A673 (cell line): ENCODE measurements around the gene CYP2F1. TPM values are rescaled to one million over a fixed set of nuclear protein-coding genes. Genes with fewer than 3 reads are reported as not detected.

ENCODE experiments used
- BruUV-seq: library from RNA; stranded (reverse); fragments of 400-500 nt; replicated peaks from 2 replicates; lab custom pipeline; 2021; lab: Mats Ljungman, UMichigan
- CTCF ChIA-PET: fragments of 300-600 bp; sonication (Branson Sonifier 250); formaldehyde crosslinking; loops from one replicate; lab custom pipeline; 2022; ENCODE audit warnings: antibody characterized with exemption; lab: Charles Lee
- POLR2A ChIA-PET: fragments of 300-600 bp; sonication (Branson Sonifier 250); formaldehyde crosslinking; loops from one replicate; lab custom pipeline; 2022; ENCODE audit warnings: antibody characterized with exemption; ENCODE audit not compliant: low non-redundant PET; lab: Charles Lee
- DNase-seq: peaks from one replicate; pipeline ENCODE4 v3.0.0-alpha.2; 2015; ENCODE audit warnings: low spot score
- H3K27ac ChIP-seq: fragments of 200-600 bp; sonication (generic); 2 replicates; pipeline ENCODE4 v1.5.1; 2016; ENCODE audit warnings: mixed run types, low read depth, mild to moderate bottlenecking, mixed read lengths, antibody characterized with exemption, low read length; ENCODE audit not compliant: poor library complexity, severe bottlenecking
- H3K27me3 ChIP-seq: fragments of 200-600 bp; sonication (generic); replicated peaks from 2 replicates; pipeline ENCODE4 v1.6.1; 2017; ENCODE audit warnings: mixed run types, low read depth, mild to moderate bottlenecking, mixed read lengths, antibody characterized with exemption, low read length; ENCODE audit not compliant: insufficient read depth, poor library complexity
- H3K36me3 ChIP-seq: fragments of 200-600 bp; sonication (generic); 2 replicates; pipeline ENCODE4 v1.6.1; 2016; ENCODE audit warnings: mixed run types, mild to moderate bottlenecking, mixed read lengths, antibody characterized with exemption, low read length; ENCODE audit not compliant: insufficient read depth, poor library complexity, severe bottlenecking
- H3K4me1 ChIP-seq: fragments of 200-600 bp; sonication (generic); 2 replicates; pipeline ENCODE4 v1.6.1; 2017; ENCODE audit warnings: mixed run types, mild to moderate bottlenecking, mixed read lengths, antibody characterized with exemption, low read length; ENCODE audit not compliant: insufficient read depth, poor library complexity, severe bottlenecking
- H3K4me3 ChIP-seq: fragments of 200-600 bp; sonication (generic); 2 replicates; pipeline ENCODE4 v1.5.1; 2016; ENCODE audit warnings: low read depth, mixed run types, mild to moderate bottlenecking, mixed read lengths, low read length; ENCODE audit not compliant: poor library complexity, severe bottlenecking
- H3K9me3 ChIP-seq: fragments of 200-600 bp; sonication (generic); 2 replicates; pipeline ENCODE4 v1.6.1; 2016; ENCODE audit warnings: mixed run types, low read depth, mild to moderate bottlenecking, mixed read lengths, antibody characterized with exemption, low read length; ENCODE audit not compliant: poor library complexity, severe bottlenecking
- CTCF ChIP-seq: fragments of 300-800, 200-600 bp; sonication (generic); conservative IDR thresholded peaks from 2 replicates; pipeline ENCODE4 v1.5.1; 2017; ENCODE audit warnings: low read depth, mild to moderate bottlenecking, antibody characterized with exemption, low read length, moderate library complexity, mixed read lengths
- EZH2 ChIP-seq: fragments of 200-600 bp; sonication (generic); IDR thresholded peaks from 2 replicates; pipeline ENCODE4 v1.6.1; 2017; ENCODE audit warnings: borderline replicate concordance, low read depth, mild to moderate bottlenecking, mixed read lengths, antibody characterized with exemption, low read length; ENCODE audit not compliant: poor library complexity, severe bottlenecking
- intact Hi-C: fragments of 100-400 bp; cut with micrococcal nuclease; formaldehyde crosslinking; loops from one replicate; pipeline ENCODE4 v1.10.0; 2022; ENCODE audit not compliant: unreplicated experiment
- total RNA-seq: library from RNA; stranded (reverse); gene quantifications from 2 replicates; pipeline ENCODE4 v1.2.3, GENCODE V29; 2021

Gene CYP2F1
- total RNA-seq, 1 experiment from 2014 or later = not detected

- Histone ChIP-seq H3K4me3 (no peak overlapping the region), H3K4me1 (no peaks in the 10 kb centered on the region), H3K36me3 (no peaks in the 10 kb centered on the region), H3K27me3 (no peaks in the 10 kb centered on the region), H3K9me3 (no peaks in the 10 kb centered on the region), H3K27ac (no peak overlapping the region)
- intact Hi-C loops = no loop called here
- POLR2A ChIA-PET = no interaction called here
- CTCF ChIA-PET = interaction anchor here (0.6 to 0.7 kb wide), 2 partner anchors 12 to 257 kb away, joined by 3 to 4 read pairs; no protein-coding TSS in a partner anchor
- BruUV-seq = no TSS peak
- no peak for TF ChIP-seq EZH2
- no peak for TF ChIP-seq CTCF
- no peak for DNase-seq
These were observed 39.8 kb downstream of the CYP2F1 start for GRCh38 chr19:41154060-41154459.

- H3K4me1 ChIP-seq = no peaks in the 10 kb centered on the region
- ChIA-PET POLR2A (no interaction called here), CTCF (no interaction called here)
- H3K9me3 ChIP-seq = no peaks in the 10 kb centered on the region
- no TSS peak for BruUV-seq
- no peak for DNase-seq
- no peaks in the 10 kb centered on the region for H3K36me3 ChIP-seq
- H3K4me3 ChIP-seq = no peak overlapping the region
- H3K27ac ChIP-seq = no peak overlapping the region
- no peaks in the 10 kb centered on the region for H3K27me3 ChIP-seq
- intact Hi-C loops = no loop called here
- TF ChIP-seq EZH2 (no peak), CTCF (no peak; the same call in 1 of the 2 replicates)
These were observed 42.0 kb downstream of the CYP2F1 start for GRCh38 chr19:41156207-41156606.

DNA sequence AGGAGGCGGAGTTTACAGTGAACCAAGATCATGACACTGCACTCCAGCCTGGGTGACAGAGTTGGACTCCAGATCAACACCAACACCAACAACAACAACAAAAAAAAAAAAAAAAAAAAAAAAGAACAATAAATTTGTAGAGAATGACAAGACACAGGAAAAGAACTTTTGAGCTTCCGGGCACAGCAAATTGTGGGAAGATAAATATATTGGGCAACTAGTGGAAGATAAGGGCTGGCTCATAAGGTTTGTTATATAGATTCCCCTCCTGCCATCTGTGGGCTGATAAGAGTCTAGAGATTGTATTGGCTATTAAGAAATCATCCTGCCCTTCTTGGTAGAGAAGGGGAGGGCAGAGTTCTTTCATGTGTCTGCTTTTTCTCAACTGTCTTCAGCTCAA lies 45.6 kb downstream of the CYP2F1 start:
- ChIA-PET POLR2A (no interaction called here), CTCF (interaction anchor here (0.6 kb wide), 1 partner anchor 17 kb away, joined by 4 read pairs; no protein-coding TSS in a partner anchor)
- no peak overlapping the region for H3K27ac ChIP-seq
- no peak for TF ChIP-seq CTCF
- TF ChIP-seq EZH2 = no peak
- H3K4me3 ChIP-seq = no peak overlapping the region
- no TSS peak for BruUV-seq
- intact Hi-C loops = no loop called here
- no peaks in the 10 kb centered on the region for H3K9me3 ChIP-seq
- H3K27me3 ChIP-seq = no peaks in the 10 kb centered on the region
- no peaks in the 10 kb centered on the region for H3K4me1 ChIP-seq
- no peak for DNase-seq
- H3K36me3 ChIP-seq = no peaks in the 10 kb centered on the region
